Natural killer cell (primary cell): ENCODE results near the gene HSPA9. TPM values are rescaled to one million over a fixed set of nuclear protein-coding genes. Genes with fewer than 3 reads are reported as not detected.
A peak's percentile ranks its signal among the peaks of the same experiment; 100 is the strongest.

ENCODE experiments used
- ATAC-seq, 3 donors: fragments of 150-1000 bp in 2 of 3; fragments of 200-7000 bp in 1 of 3; cut with Tn5 transposase; 1 replicate in 1 of 3; 2 replicates in 2 of 3; pipeline ENCODE4 v1.10.0; 2021; ENCODE audit warnings: mild to moderate bottlenecking in 2 of 3, moderate library complexity in 2 of 3
- DNase-seq, 2 donors: peaks; one replicate each; pipeline versions ENCODE4 v3.0.0 to v3.0.0-alpha.2; 2013 to 2021; ENCODE audit warnings: mixed read lengths in 1 of 2
- H3K27ac ChIP-seq: one replicate; pipeline ENCODE4 v1.5.1; 2013; ENCODE audit warnings: mild to moderate bottlenecking, low read length
- H3K27me3 ChIP-seq: one replicate; pipeline ENCODE4 v1.6.1; 2013; ENCODE audit warnings: low read length; ENCODE audit not compliant: control insufficient read depth, insufficient read depth
- H3K36me3 ChIP-seq: one replicate; pipeline ENCODE4 v1.6.1; 2013; ENCODE audit warnings: low read length; ENCODE audit not compliant: control insufficient read depth, insufficient read depth
- H3K4me1 ChIP-seq: one replicate; pipeline ENCODE4 v1.6.1; 2013; ENCODE audit warnings: low read length; ENCODE audit not compliant: control insufficient read depth, insufficient read depth
- H3K4me3 ChIP-seq: one replicate; pipeline ENCODE4 v1.5.1; 2013; ENCODE audit warnings: low read length
- H3K9me3 ChIP-seq: one replicate; pipeline ENCODE4 v1.6.1; 2013; ENCODE audit warnings: low read length; ENCODE audit not compliant: control insufficient read depth, insufficient read depth
- H3K27ac Mint-ChIP-seq, 2 donors: one replicate each; pipeline ENCODE4 v1.8.0; 2022; ENCODE audit warnings: mild to moderate bottlenecking in 2 of 2, mixed read lengths in 2 of 2, moderate library complexity in 1 of 2
- H3K27me3 Mint-ChIP-seq, 2 donors: one replicate each; pipeline ENCODE4 v1.8.0; 2022; ENCODE audit warnings: low read depth in 2 of 2, mixed read lengths in 2 of 2
- H3K36me3 Mint-ChIP-seq: one replicate; pipeline ENCODE4 v1.8.0; 2022; ENCODE audit warnings: mixed read lengths
- H3K4me1 Mint-ChIP-seq, 2 donors: one replicate each; pipeline ENCODE4 v1.8.0; 2022; ENCODE audit warnings: mixed read lengths in 2 of 2
- H3K4me3 Mint-ChIP-seq: one replicate; pipeline ENCODE4 v1.8.0; 2022; ENCODE audit warnings: mild to moderate bottlenecking, moderate library complexity, mixed read lengths
- H3K9me3 Mint-ChIP-seq, 2 donors: one replicate each; pipeline ENCODE4 v1.8.0; 2022; ENCODE audit warnings: mixed read lengths in 2 of 2
- WGBS: methylation state at CpG from one replicate; pipeline ENCODE4 v1.1.7; 2013; ENCODE audit warnings: missing lambda C conversion rate; ENCODE audit not compliant: insufficient coverage; 5-methylcytosine and 5-hydroxymethylcytosine counted together
- intact Hi-C: fragments of 100-400 bp; cut with micrococcal nuclease; formaldehyde crosslinking; loops from one replicate; pipeline ENCODE4 v1.14.2; 2022
- total RNA-seq, 4 donors: library from RNA; stranded (reverse); fragments of 120-200 nt in 1 of 4; gene quantifications; one replicate each; pipeline versions ENCODE4 v1.2.3 to v1.2.4, GENCODE V29; 2013 to 2022
- TF ChIP-seq, protein P1 (sequence below): fragments of 200-600 bp; IDR thresholded peaks from one replicate; pipeline ENCODE4 v1.8.0; 2022; ENCODE audit warnings: antibody characterized with exemption

HSPA9 gene
- total RNA-seq, 3 donors from 2014 or later (not counting 1 experiment from before 2014, with no cell fraction given), result 272 to 308 (median 308) TPM

DNA sequence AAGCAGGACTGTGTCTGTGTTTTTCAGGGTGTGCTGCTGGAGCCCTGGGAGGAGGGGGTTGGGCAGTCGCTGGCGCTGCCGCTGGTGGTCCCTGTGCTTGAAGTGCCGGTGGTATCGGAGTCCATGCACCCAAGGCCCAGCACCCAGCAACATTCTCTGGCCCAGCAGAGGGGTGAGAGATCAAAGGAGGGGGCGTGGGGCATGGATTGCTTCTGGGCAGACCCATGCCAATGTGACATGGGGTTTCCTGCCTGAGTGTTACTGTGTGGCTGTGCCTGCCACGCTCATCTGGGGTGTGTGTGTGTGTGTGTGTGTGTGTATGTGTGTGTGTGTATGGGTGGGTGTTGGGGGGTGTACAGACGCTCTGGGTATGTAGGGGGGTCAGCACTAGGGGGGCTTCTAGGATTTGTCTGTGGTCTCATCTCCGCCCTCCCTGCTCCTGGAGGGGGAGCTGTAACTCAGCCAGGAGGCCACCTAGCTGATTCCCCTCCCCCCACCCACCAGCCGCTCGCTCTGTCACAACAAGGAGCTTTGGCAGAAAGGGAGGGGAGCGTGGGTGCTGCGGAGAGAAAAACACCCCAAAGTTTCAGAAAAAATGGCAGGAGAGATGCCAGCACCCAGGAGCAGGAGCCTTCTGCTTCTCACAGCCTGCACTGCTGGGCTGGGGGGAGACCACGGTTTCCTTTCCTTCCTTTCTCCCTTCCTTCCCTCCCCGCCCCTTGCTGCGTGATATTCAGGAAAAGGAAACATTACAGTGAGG, 35.9 kb upstream of the HSPA9 start:
- no peak overlapping the region for H3K4me3 ChIP-seq
- H3K27me3 ChIP-seq, result peaks cover 7% of the 10 kb centered on the region
- 7% methylated on average over 11 of the region's 16 CpGs for WGBS
- no peaks in the 10 kb centered on the region for H3K36me3 ChIP-seq
- H3K9me3 ChIP-seq, result no peaks in the 10 kb centered on the region
- H3K27ac Mint-ChIP-seq, result no peak overlapping the region
- intact Hi-C loops, result no loop called here
- H3K27ac ChIP-seq, result no peak overlapping the region
- peak; percentile 71 to 90 (median 86) for ATAC-seq
- no peaks in the 10 kb centered on the region for H3K9me3 Mint-ChIP-seq
- H3K36me3 Mint-ChIP-seq, result no peaks in the 10 kb centered on the region
- TF ChIP-seq, protein P1, sequence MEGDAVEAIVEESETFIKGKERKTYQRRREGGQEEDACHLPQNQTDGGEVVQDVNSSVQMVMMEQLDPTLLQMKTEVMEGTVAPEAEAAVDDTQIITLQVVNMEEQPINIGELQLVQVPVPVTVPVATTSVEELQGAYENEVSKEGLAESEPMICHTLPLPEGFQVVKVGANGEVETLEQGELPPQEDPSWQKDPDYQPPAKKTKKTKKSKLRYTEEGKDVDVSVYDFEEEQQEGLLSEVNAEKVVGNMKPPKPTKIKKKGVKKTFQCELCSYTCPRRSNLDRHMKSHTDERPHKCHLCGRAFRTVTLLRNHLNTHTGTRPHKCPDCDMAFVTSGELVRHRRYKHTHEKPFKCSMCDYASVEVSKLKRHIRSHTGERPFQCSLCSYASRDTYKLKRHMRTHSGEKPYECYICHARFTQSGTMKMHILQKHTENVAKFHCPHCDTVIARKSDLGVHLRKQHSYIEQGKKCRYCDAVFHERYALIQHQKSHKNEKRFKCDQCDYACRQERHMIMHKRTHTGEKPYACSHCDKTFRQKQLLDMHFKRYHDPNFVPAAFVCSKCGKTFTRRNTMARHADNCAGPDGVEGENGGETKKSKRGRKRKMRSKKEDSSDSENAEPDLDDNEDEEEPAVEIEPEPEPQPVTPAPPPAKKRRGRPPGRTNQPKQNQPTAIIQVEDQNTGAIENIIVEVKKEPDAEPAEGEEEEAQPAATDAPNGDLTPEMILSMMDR, result no peak
- peak overlapping the region; percentile 37 for H3K4me3 Mint-ChIP-seq
- peaks cover 12% of the 10 kb centered on the region for H3K4me1 ChIP-seq
- H3K4me1 Mint-ChIP-seq, result peaks cover 11 to 15% of the 10 kb centered on the region in 2 donors
- peaks cover 32 to 47% of the 10 kb centered on the region in 2 donors for H3K27me3 Mint-ChIP-seq
- DNase-seq, result peak; percentile 17 to 38

DNA sequence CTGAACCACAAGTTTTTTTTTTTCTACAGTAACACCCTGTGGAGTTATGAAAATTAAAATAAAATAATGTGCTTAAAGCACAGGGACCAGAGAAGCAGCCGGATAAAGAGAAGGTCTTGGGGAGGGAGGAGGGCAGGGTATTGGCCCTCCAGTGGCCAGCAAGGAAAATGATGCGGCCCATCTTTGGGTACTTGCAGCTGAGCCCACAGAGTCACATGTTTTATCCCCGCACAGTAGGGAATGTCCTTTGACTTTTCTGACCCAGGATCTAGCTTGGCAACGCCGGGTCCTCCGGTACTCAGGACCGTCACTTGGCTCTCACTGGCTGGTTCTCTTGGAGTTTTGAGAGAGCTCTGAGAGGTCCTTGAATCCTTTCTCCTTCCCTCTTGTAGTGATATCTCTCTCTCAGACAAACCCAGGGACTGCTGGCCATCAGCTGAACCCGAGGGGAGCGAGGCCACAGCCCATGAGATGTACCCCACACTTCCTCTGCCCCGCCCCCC, 35.3 kb upstream of the HSPA9 start:
- Mint-ChIP-seq H3K9me3 (no peaks in the 10 kb centered on the region), H3K4me1 (peaks cover 11 to 18% of the 10 kb centered on the region in 2 donors), H3K36me3 (no peaks in the 10 kb centered on the region), H3K27me3 (peaks cover 36 to 41% of the 10 kb centered on the region in 2 donors), H3K4me3 (no peak overlapping the region), H3K27ac (no peak overlapping the region)
- Histone ChIP-seq H3K27me3 (peaks cover 7% of the 10 kb centered on the region), H3K4me3 (no peak overlapping the region), H3K36me3 (no peaks in the 10 kb centered on the region), H3K27ac (no peak overlapping the region), H3K9me3 (no peaks in the 10 kb centered on the region), H3K4me1 (peaks cover 12% of the 10 kb centered on the region)
- peak in 1 of 3 donors; percentile 8 for ATAC-seq
- TF ChIP-seq, protein P1, result no peak
- DNase-seq, result no peak
- WGBS, result 45% methylated on average over 9 of the region's 10 CpGs
- intact Hi-C loops, result no loop called here

DNA sequence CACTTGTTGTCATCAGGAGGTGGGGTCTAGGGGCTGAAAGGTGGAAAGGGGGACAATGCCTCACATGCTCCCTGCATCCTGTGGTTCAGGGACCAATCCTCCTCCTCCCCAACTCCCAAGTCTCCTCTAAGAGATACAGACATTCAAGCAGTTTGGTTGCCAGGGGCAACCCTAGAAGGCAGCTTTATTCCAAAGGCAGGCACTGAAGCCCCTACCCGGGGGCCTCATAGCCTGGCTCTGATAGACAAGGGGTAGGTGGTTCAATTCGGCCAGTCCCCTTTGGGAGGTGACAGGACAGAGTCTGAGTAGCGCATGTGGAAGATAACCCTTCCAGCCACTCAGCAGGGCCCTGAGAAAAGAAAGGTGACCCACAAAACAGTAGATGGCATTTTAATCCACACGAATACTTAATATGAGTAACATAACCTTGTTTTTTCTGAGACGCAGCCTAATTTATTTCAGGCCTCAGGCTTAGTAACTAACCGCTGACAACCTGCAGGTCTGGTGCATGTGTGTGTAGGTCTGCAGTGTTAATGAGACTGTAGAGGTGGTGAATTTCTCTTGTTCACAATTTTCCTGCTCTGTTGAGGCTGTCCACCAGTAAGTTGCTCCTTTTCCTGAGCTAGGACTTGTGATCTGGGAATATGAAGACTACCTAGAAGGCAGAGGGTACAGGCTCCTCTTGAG, 31.3 kb upstream of the HSPA9 start:
- no peak overlapping the region for H3K4me3 Mint-ChIP-seq
- TF ChIP-seq, protein P1, result no peak

More for the DNA sequence above, 31.3 kb upstream of the HSPA9 start:
- no peak overlapping the region for H3K27ac Mint-ChIP-seq
- H3K4me1 ChIP-seq, result peaks cover 17% of the 10 kb centered on the region
- H3K36me3 Mint-ChIP-seq, result no peaks in the 10 kb centered on the region
- H3K27me3 Mint-ChIP-seq, result peaks cover 23 to 31% of the 10 kb centered on the region in 2 donors
- intact Hi-C loops, result no loop called here
- DNase-seq, result no peak
- no peak overlapping the region for H3K4me3 ChIP-seq
- H3K27ac ChIP-seq, result no peak overlapping the region
- H3K9me3 Mint-ChIP-seq, result no peaks in the 10 kb centered on the region
- ATAC-seq, result no peak
- no peaks in the 10 kb centered on the region for H3K36me3 ChIP-seq
- peaks cover 4% of the 10 kb centered on the region for H3K27me3 ChIP-seq
- no peaks in the 10 kb centered on the region for H3K9me3 ChIP-seq
- WGBS, result 87% methylated on average over 6 of the region's 6 CpGs
- H3K4me1 Mint-ChIP-seq, result peaks cover 14 to 17% of the 10 kb centered on the region in 2 donors
